NCI-H69 (cell line): ENCODE results near the gene ACAA2.
"Not testable (repeated sequence)": the region's sequence is repeated elsewhere in the genome, so short reads cannot be mapped to it uniquely, and the experiment has no call there.

Experiments used
- DNase-seq: peaks from one replicate; lab custom pipeline; 2025; lab: John Stamatoyannopoulos, UW

The ACAA2 gene

DNA sequence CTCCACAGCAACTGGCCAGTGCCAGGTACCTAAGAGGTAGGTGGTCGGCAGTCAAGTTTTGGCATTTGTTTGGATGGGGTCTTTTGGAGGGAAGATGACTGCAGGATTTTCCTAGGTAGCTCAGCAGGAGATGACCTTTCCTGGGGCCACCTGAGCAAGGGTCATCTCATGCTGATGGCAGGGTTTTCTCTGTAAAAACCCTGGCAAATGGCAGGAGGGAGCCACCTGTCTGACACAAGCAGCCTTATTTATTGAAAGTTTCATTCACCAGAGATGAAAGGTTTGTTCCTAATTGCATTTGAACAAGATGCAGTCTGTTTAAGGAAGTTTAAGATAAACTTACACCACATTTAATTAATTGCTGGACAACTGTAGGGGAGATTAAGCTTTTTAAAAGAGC lies 31.6 kb upstream of the ACAA2 start:
- no peak for DNase-seq

DNA sequence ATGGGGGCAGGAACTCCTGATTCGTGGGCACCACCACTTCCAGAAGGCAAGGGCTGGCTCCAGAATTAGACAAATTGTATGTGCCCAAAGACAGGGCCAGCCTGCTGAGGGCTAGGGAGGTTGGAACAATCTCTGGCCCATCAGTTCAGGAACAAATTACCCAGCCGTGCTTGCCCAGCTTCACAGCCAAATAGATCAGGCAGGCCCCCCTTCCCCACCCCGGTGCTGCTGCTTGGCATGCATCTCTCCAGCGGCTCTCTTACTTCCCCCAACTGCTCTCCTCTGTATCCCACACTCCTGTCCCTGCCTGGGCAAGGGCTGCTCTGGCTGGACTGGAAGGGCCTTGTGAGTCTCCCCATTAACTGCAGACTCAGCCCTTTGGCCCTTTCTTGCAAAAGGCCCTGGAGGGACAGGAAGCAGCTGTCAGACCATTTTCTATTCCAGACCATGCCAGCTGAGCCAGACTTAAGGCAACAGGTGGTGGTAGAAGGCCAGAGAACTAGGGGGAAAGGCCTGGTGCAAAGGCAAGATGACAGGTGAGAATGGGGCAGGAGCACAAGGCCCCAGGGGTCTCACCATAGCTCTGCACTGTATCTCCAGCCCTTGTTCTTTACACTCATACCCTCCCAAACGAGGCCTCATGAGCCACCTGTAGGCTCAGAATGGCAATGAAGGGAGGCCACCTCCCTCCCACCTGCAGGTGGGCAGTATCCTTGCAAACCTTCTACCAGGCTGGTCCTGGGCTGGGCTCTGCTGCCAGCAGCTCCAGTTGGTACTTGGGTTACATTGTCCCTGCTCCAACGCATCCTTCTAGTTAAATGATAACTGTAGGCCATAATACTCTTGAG lies 30.7 kb upstream of the ACAA2 start:
- DNase-seq = peak; percentile 60

DNA sequence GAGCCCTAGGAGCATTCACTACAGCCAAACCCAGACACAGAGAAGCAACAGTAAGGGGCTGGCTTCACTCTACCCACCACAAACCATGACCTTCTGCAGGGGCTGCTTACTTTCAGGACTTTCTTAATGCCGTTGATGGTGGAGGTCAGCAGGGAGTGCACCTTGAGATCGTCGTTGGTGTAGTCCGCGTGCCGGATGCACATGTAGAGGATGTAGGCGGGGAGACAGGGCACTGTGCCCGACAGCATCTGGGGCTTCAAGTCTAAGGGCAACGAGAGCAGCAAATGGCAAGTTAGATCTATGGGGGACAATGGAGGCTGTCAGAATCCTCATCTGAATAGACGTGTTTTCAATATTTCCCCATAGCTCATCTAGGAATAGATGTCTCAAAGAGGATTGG lies 29.8 kb upstream of the ACAA2 start:
- DNase-seq = no peak

DNA sequence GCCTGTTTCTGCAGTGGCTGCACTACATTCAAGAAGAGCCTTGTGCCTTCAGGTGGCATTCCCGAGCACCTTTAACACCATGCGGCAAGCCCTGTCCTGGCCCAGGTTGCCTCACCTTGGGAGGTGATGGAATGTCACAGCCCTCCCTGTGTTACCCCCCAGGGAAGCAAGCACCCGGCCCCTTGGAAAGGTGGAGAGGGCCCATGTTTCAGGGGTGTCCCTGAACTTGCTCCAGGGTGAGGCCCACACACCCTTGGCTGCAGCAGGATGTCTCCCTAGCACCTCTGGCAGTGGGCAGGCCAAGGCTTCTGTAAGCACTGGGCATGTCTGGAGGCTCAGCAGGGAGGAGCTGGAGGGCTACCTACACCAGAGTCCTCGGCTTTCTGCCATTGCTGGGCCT lies 29.3 kb upstream of the ACAA2 start:
- no peak for DNase-seq

DNA sequence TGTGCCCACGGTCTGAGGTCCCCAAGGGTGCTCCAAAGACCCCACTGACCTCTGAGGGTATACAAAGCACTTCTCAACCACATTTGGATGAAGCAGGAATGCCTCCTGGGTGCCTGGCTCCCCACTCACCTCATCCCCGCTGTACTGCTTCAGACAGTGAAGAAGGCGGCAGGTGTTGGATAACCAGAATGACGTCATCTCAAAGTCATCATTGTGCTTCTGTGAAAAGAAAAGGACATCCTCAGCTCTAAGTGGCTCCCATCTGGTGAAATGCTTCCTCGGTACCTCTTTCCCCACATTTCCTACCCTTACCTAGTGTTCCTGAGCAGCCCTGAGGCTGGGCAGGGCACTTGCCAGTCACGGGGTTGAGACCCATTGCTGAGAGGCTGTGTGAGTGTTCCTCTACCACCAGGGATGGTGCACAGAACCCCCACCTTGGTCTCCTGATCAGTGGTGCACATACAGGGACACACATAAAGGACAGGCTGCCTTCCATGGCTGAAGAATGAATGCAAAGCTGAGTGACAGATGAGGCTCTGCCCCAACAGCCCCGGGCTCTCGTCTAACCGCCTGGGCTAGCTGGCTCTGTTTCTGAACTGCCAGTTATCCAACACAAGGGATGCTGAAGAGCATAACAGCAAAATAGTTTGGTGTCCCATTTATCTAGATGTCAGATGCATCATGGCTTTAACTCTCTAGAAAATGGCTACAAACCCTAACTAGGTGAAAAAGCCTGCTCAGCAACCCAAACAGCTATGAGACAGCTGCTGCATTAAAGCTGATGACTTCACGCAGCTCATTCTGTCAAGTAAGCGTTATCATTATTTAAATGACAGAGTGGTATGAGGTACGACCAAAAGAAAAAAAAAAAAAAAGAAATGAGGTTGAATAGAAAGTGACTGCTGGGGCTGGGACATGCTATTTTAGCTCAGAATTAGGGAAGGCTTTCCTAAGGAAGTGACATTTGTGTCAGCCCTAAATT lies 28.2 kb upstream of the ACAA2 start:
- DNase-seq = no peak

DNA sequence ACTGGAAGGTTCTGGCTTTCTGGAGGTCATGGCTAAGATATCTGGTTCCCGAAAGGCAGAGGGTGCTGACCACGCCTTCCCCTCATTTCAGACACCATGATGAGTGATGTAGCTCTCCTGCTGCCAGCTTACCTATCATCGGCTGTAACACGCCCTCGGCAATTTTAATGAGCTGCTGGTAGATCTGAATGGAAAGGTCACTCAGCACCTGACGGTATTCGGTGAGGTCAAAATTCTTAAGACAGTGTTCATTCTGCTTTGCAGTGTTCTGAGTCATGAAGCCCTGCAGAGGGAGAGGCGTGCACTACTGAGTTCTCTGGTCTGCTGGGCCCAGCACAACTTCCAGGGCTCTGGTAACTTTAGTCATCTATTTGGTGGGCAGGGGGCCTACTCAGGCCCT lies 25.7 kb upstream of the ACAA2 start:
- no peak for DNase-seq

DNA sequence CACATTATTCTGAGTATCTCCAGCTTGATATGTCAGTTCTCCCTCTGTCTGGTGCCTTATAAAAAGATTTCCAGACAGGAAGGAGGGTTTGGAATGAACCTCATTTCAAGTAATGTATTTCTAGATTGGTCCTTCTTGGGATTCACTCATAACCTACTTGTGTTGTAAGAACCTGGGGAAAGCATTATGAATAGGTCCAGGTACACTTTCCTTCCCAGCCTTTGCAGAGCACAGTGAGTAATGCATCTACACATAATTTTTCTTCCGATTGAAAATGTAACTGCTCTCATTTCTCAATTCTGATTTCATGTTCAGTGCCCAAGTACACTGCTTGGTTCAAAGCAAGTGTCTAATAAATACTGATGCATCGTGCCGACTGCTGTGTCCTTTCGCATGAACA lies 25.0 kb upstream of the ACAA2 start:
- no peak for DNase-seq

DNA sequence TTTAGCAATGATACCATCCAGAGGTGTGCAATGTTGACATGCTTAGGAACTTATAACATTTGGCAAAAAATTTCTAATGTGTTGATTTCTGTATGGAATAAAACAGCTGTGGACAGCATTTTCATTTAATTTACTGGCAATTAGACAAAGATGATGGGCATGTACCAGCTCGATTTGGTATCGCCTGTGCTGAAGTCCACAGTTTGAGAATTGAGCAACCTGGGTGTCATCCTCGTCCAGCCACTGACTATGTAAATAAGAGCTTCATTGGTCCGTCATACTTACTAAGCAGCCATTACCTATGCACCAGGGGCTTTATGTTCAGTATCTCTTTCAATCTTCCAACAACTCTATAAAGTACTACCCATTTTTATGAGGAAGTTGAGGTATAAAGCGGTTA lies 24.6 kb upstream of the ACAA2 start:
- DNase-seq = no peak

DNA sequence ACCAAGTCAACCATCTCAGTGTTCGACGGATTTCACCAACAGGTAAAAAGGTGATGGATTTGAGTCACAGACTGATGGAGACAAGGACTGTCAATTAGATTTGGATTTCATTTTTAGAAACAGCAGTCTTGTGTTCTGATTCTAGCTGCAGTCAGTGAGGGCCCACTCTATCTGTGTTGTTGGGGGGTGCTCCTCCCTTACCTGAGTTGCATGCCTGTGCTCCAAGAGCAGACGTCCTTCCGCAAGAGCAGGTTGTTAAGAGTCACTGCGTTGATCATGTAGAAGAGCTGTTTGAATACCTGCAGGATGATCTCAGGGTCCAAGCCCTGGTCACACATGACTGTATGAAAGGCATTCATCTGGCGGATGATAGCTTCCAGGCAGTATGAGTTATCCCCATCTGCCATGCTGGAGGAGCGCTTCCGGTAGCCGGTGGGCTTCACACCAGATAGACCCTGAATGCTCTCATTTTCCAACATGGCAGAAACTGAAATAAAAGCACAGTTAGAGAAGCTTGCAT lies 24.0 kb upstream of the ACAA2 start:
- DNase-seq = not testable (repeated sequence)

DNA sequence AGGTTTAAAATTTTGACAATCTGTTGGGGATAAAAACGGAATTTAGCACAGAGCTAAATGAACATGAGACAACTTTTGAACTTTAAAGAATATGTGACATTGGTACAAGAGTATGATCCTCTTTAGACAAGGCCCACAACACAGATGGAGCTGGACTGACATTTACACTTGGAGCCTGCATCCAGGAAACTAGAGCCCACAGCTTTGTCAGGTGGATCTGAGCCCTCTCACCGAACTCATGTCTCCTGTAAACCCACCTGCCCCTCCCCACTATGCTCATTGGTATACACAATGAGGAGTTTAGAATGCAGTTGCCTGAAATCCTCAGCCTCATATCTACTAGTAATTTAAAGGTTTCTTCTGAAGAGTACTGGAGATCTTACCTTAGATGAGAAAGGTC lies 22.1 kb upstream of the ACAA2 start:
- DNase-seq = no peak

DNA sequence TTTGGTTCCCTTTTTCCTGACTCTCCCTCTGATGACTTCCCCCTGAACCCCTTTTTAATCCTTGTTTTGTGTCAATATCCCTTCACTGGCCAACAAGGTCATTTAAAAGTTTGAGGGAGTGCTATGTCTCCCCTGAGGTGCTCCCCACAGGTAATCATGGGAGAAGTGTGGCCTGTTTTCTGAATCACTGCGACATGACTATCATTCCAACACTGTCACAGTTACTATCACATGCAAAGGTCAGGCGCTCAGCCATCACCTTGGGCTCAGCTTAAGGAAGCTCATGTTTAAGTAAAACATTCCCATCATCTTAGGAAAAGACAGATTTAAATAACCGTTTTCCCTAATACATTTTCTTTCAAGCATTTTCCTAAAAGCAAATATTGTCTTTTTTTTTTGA lies 20.9 kb upstream of the ACAA2 start:
- no peak for DNase-seq

DNA sequence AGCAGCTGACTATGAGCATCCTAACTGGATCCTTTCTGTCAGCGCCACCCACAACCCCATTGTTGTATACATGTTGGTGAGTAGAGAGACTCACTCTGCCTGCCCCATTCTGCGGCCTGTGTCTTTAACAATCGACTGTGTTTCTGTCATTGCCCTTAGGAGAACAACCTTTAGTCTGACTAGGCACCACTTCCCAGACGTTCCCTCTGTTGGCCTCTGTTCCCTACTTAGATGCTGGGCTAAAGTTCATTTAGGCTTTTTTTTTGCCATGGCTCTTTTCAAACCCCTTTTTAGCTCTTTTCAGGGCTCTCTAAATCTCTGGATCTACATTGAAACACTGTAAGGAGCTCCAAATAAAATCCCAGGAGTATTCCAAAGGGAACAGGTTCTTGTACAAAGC lies 20.5 kb upstream of the ACAA2 start:
- no peak for DNase-seq

DNA sequence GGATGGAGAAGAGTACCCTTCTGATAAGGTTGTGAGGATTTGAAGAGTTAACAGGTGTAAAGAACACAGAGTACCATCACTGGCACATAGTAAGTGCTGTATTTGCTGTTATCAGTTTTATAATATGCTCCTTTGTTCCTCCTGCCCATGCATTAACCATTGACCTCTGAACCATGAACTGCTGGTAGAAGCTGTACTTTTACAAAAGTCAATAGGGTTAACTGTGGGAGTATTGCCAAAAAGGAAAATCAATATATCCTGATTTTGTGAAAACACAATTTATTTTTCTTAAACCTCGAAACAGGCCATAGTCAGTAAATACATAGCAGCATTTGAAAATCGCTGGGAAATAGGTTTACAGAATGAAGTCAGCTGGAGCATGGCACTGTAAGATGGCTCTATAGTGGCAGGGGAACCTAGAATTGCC lies 18.9 kb upstream of the ACAA2 start:
- DNase-seq = no peak

DNA sequence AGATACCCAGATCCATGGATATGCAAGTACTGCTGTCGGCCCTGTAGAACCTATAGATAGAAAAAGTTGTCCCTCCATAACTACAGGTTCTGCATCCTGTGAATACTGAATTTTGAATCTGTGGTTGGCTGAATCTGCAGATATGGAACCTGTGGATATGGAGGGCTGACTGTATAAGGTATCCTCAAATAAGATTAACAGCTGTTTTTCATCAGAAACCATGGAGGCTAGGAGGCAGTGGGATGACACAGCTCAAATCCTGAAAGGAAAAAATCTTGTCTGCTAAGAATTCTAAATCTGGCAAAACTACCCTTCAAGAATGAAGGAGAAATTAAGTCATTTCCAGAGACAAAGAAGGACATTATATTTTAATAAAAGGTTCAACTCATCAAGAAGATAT lies 14.7 kb upstream of the ACAA2 start:
- DNase-seq = no peak

DNA sequence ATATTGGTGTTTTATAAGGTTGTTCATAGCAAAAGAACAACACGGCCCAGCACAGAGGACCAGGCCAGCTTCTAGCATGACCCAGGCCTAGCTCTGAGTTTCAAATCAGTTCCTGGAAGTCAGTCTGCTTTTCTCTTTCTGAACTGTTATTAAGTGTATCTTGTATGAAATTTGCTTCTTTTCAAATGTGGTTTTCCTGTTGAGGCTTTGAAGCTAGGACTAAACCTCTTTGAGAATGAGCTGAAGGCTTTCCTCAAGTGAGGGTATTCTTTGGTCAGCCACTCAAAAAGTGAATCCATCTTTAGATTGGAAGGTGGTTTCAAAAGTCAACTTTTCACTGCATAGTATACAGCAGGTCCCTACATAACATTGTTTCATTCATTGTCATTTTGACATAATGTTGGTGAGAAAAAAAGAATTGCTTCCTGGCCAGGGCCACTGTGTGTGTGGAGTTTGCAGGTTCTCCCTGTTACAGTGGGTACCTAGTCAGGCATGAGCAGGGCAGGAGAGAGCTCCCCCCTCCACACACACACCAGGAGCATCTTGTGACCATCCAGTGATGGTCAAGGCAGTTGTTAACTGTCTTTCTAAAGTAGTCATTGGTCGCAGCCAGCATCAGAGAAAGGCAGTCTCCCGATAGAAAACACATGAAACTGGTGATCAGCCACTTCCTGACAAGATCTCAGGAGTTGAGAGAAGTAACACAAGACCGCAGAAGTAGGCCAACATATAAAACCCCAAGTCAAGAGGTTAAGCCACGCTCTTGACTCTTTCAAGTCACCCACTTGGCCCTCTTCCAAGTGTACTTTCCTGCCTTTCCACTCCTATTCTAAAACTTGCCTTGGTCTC lies 6.7 kb upstream of the ACAA2 start:
- DNase-seq = no peak

DNA sequence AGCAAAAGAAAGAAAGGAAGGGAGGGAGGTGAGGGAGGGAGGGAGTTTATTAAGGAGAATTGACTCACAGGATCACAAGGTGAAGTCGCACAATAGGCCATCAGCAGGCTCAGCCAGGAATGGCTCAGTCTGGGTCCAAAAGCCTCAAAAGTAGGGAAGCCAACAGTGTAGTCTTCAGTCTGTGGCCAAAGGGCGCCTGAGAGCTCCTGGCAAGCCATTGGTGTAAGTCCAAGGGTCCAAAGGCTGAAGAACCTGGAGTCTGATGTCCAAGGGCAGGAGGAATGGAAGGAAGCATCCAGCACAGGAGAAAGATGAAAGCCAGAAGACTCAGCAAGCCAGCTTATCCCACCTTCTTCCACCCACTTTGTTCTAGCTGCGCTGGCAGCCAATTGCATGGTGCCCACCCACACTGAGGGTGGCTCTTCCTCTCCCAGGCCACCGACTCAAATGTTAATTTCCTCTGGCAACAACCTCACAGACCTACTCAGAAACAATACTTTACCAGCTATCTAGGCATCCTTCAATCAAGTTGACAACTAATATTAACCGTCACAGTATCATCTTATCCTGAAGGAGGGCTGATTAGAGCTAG lies 5.8 kb upstream of the ACAA2 start:
- DNase-seq = no peak

DNA sequence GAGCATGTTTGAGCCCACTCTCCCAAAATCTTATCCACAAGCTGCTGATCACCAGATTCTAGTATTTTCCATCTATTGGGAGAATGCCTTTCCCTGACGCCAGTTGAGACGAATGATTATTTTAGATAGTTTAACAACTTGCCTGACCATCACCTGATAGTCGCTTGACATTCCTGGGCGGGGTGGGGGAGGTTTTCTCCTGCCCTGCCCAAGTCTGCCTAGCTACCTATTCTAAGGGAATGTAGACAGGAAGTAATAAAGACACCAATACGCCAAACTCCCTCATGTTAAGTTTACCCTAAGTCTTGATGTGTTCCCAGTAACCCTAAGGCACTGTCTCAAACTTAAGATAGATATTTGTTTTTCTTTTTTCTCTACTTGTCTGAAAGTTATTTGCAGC lies 4.6 kb upstream of the ACAA2 start:
- no peak for DNase-seq

DNA sequence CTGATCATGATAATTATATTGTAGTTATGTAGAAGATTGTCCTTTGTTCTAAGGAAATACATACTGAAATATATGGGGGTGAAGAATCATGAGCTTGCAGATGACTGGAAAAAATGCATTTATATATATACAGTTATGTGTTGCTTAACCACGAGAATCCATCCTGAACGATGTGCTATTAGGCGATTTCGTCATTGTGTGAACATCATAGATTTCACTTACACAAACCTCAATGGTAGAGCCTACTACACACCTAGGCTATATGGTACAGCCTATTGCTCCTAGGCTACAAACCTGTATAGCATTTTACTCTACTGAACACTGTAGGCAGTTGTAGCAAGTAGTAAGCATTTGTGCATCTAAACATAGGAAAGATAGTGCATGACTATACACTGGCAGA lies 2.6 kb upstream of the ACAA2 start:
- no peak for DNase-seq

DNA sequence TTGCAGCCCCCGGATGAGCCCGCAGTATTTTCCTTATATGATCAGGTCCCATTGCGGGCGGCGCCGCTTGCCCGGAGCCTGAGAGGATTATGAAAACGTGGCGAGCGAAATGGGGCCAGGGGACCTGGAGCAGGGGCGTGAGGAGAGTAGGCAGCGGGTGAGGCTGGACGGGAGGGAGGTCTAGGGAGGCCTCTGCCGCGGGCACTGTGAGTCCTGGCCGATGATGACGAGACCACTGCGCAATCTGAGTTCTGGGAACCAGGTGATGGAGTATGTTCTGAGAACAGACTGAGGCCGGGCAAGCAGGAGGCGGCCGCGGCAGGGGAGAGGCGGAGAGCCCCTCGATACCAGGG lies 790 bp upstream of the ACAA2 start:
- DNase-seq = peak; percentile 91

DNA sequence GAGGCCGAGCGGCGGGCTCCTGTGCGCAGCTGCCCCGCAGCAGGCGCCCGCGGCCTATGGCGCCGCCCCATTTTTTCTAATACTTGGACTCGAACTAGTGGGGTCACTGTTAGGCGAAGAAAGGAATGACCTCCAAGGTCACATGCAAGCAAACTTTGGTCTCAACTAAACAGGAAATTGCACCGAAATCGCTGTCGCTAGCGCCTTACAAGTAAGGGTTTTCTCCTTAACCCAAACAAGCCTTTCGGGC lies 339 bp downstream of the ACAA2 start:
- peak; percentile 85 for DNase-seq

DNA sequence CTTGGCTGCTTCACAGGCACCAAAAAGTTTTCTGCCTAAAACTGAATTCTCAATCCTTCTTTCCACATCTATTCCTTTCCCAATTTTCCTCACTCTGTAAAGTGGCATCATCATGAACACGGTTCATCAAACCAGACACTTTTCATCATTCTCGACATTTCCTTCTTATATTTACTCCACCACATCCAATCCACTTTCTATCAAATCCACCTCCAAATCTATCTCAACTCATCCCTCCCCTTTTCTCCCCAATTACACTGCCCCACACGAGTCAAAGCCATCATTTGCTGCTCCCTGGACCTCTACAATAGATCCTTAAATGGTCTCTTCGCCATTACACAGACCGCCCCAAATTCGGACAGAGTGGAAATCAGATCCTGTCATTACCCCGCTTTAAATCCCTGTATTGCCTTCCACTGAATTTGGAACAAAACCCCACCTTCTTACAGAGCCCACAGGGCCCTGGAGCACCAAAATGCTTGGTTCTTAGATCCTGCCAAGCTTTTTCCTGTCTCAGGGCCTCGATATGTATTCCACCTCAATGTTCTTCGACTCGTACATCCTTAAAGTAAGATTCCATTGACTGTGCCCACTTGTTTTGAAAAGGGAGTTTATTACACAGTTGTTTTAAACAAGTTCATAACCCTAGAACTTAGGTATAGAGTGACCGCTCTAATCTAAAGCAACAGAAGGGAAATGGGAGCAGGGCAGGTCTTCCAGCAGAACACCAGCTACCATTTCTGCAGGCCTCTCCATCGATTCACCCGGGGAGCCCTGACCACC lies 856 bp downstream of the ACAA2 start:
- DNase-seq = peak; percentile 78
